Colonic mucosa (tissue), 4 donors: ENCODE results near the gene RFFL. TPM values are rescaled to one million over a fixed set of nuclear protein-coding genes. Genes with fewer than 3 reads are reported as not detected.
"Not testable (repeated sequence)": the region's sequence is repeated elsewhere in the genome, so short reads cannot be mapped to it uniquely, and the experiment has no call there.

Source experiments
- DNase-seq: peaks from one replicate; pipeline ENCODE4 v3.0.0-alpha.2; 2020
- H3K27ac ChIP-seq: fragments of 200-600 bp; one replicate; pipeline ENCODE4 v1.8.0; 2021
- H3K27me3 ChIP-seq: fragments of 200-600 bp; one replicate; pipeline ENCODE4 v1.8.0; 2021
- H3K36me3 ChIP-seq: fragments of 200-600 bp; one replicate; pipeline ENCODE4 v1.8.0; 2021
- H3K4me1 ChIP-seq: fragments of 200-600 bp; one replicate; pipeline ENCODE4 v1.8.0; 2021; ENCODE audit warnings: mild to moderate bottlenecking
- H3K4me3 ChIP-seq: fragments of 200-600 bp; one replicate; pipeline ENCODE4 v1.8.0; 2021
- H3K9ac ChIP-seq, 2 donors: one replicate each; pipeline ENCODE4 v1.7.0; 2013; ENCODE audit warnings: control low read depth in 2 of 2, low read depth in 2 of 2, low read length in 2 of 2
- H3K9me3 ChIP-seq: fragments of 200-600 bp; one replicate; pipeline ENCODE4 v1.8.0; 2021
- CTCF ChIP-seq: fragments of 200-600 bp; IDR thresholded peaks from one replicate; pipeline ENCODE4 v1.8.0; 2022; ENCODE audit warnings: antibody characterized with exemption, mild to moderate bottlenecking
- intact Hi-C: fragments of 100-400 bp; cut with DNase I; formaldehyde crosslinking; loops from one replicate; pipeline ENCODE4 v1.14.1; 2022
- total RNA-seq, 2 donors: library from RNA; stranded (reverse); fragmentation: NEBNext Ultra II Directional in 1 of 2; extraction: Animal tissue kit (Norgen Biotek cat#: 25700) in 1 of 2; gene quantifications; one replicate each; pipeline ENCODE4 v1.2.1, GENCODE V29; 2021
- donor health status: healthy.
- donor health status: DM: no; HTN: no; CAD: no.
- donor health status: DM: no; HTN: no; CAD: no.

The RFFL gene
- total RNA-seq, 2 donors from 2014 or later = 48.4 to 82.5 TPM

- intact Hi-C loops = no loop called here
- no peak for TF ChIP-seq CTCF
- Histone ChIP-seq H3K4me3 (no peak overlapping the region), H3K27ac (no peak overlapping the region), H3K9me3 (no peaks in the 10 kb centered on the region), H3K36me3 (no peaks in the 10 kb centered on the region), H3K9ac (no peak overlapping the region), H3K4me1 (no peaks in the 10 kb centered on the region), H3K27me3 (no peaks in the 10 kb centered on the region)
- DNase-seq = no peak
Measured at GRCh38 chr17:35099908-35100307, 36.4 kb upstream of the RFFL start.

- H3K4me1 ChIP-seq = no peaks in the 10 kb centered on the region
- DNase-seq = no peak
- intact Hi-C loops = no loop called here
- H3K27ac ChIP-seq = no peak overlapping the region
- no peaks in the 10 kb centered on the region for H3K36me3 ChIP-seq
- no peak overlapping the region for H3K4me3 ChIP-seq
- TF ChIP-seq CTCF = no peak
- H3K9me3 ChIP-seq = no peaks in the 10 kb centered on the region
- no peak overlapping the region for H3K9ac ChIP-seq
- no peaks in the 10 kb centered on the region for H3K27me3 ChIP-seq
Measured at GRCh38 chr17:35097776-35098175, 34.3 kb upstream of the RFFL start.

GRCh38 chr17:35095741-35096140 is 32.2 kb upstream of the RFFL start:
- H3K27me3 ChIP-seq = no peaks in the 10 kb centered on the region
- H3K27ac ChIP-seq = no peak overlapping the region
- no peak for TF ChIP-seq CTCF
- H3K4me3 ChIP-seq = no peak overlapping the region
- DNase-seq = no peak
- no peaks in the 10 kb centered on the region for H3K4me1 ChIP-seq
- intact Hi-C loops = no loop called here
- H3K9me3 ChIP-seq = no peaks in the 10 kb centered on the region
- no peak overlapping the region for H3K9ac ChIP-seq
- H3K36me3 ChIP-seq = no peaks in the 10 kb centered on the region

GRCh38 chr17:35094902-35095301 is 31.4 kb upstream of the RFFL start:
- H3K9ac ChIP-seq = no peak overlapping the region
- peaks cover 2% of the 10 kb centered on the region for H3K4me1 ChIP-seq
- H3K27ac ChIP-seq = no peak overlapping the region
- intact Hi-C loops = no loop called here
- no peak overlapping the region for H3K4me3 ChIP-seq
- H3K9me3 ChIP-seq = no peaks in the 10 kb centered on the region
- DNase-seq = no peak
- no peaks in the 10 kb centered on the region for H3K27me3 ChIP-seq
- H3K36me3 ChIP-seq = no peaks in the 10 kb centered on the region
- TF ChIP-seq CTCF = no peak

GRCh38 chr17:35090707-35091106 is 27.2 kb upstream of the RFFL start:
- DNase-seq, intact Hi-C loops, H3K27me3 ChIP-seq, H3K9me3 ChIP-seq, H3K27ac ChIP-seq, H3K4me3 ChIP-seq, H3K9ac ChIP-seq, H3K36me3 ChIP-seq: not testable (repeated sequence)
- peaks cover 10% of the 10 kb centered on the region for H3K4me1 ChIP-seq

- Histone ChIP-seq H3K27ac (peak overlapping the region; percentile 98), H3K4me3 (peak overlapping the region; percentile 79), H3K4me1 (peaks cover 10% of the 10 kb centered on the region), H3K9ac (peak overlapping the region; percentile 61 to 62), H3K9me3 (no peaks in the 10 kb centered on the region), H3K36me3 (no peaks in the 10 kb centered on the region), H3K27me3 (no peaks in the 10 kb centered on the region)
- DNase-seq = no peak
- TF ChIP-seq CTCF = peak; percentile 26
- intact Hi-C loops = loop anchor here (2.0 kb wide), 1 partner anchor 91 kb away; no protein-coding TSS in a partner anchor
Measured at GRCh38 chr17:35089586-35090296, 26.2 kb upstream of the RFFL start.
